Hepatocyte (in vitro differentiated cells): ENCODE data around the gene KRT85. TPM values are rescaled to one million over a fixed set of nuclear protein-coding genes. Genes with fewer than 3 reads are reported as not detected.
A peak's percentile ranks its signal among the peaks of the same experiment; 100 is the strongest.

Source experiments
- DNase-seq: peaks from one replicate; pipeline ENCODE4 v3.0.0-alpha.2; 2016; ENCODE audit warnings: low spot score
- H2AFZ ChIP-seq: fragments of 200-600 bp; sonication (generic); 2 replicates; pipeline ENCODE4 v1.6.0; 2016; ENCODE audit warnings: antibody characterized with exemption, mild to moderate bottlenecking
- H3K27ac ChIP-seq: fragments of 200-600 bp; sonication (generic); 2 replicates; pipeline ENCODE4 v1.5.1; 2016; ENCODE audit warnings: mild to moderate bottlenecking
- H3K27me3 ChIP-seq: fragments of 200-600 bp; sonication (generic); 2 replicates; pipeline ENCODE4 v1.6.1; 2016
- H3K36me3 ChIP-seq: fragments of 200-600 bp; sonication (generic); replicated peaks from 2 replicates; pipeline ENCODE4 v1.5.1; 2016; ENCODE audit warnings: low read depth; ENCODE audit not compliant: insufficient read depth
- H3K4me1 ChIP-seq: fragments of 200-600 bp; sonication (generic); 2 replicates; pipeline ENCODE4 v1.5.1; 2016; ENCODE audit warnings: mild to moderate bottlenecking, moderate library complexity; ENCODE audit not compliant: insufficient read depth
- H3K4me2 ChIP-seq: fragments of 200-600 bp; sonication (generic); 2 replicates; pipeline ENCODE4 v1.6.0; 2016
- H3K4me3 ChIP-seq: fragments of 200-600 bp; sonication (generic); 2 replicates; pipeline ENCODE4 v1.5.1; 2016; ENCODE audit warnings: mild to moderate bottlenecking
- H3K79me2 ChIP-seq: fragments of 200-600 bp; sonication (generic); 2 replicates; pipeline ENCODE4 v1.6.0; 2017; ENCODE audit warnings: mild to moderate bottlenecking
- H3K9me2 ChIP-seq: fragments of 200-600 bp; sonication (generic); replicated peaks from 2 replicates; pipeline ENCODE4 v1.6.0; 2017; ENCODE audit warnings: mild to moderate bottlenecking; ENCODE audit not compliant: insufficient read depth
- H3K9me3 ChIP-seq: fragments of 200-600 bp; sonication (generic); 2 replicates; pipeline ENCODE4 v1.5.1; 2016; ENCODE audit warnings: low read depth, mild to moderate bottlenecking
- H4K20me1 ChIP-seq: fragments of 200-600 bp; sonication (generic); 2 replicates; pipeline ENCODE4 v1.6.0; 2016; ENCODE audit warnings: mild to moderate bottlenecking; ENCODE audit not compliant: insufficient read depth, poor library complexity, severe bottlenecking
- CTCF ChIP-seq: fragments of 200-600 bp; sonication (generic); IDR thresholded peaks from 2 replicates; pipeline ENCODE4 v1.5.1; 2016; ENCODE audit warnings: antibody characterized with exemption, mild to moderate bottlenecking; ENCODE audit not compliant: poor library complexity
- EZH2 ChIP-seq: fragments of 200-600 bp; sonication (generic); IDR thresholded peaks from 2 replicates; pipeline ENCODE4 v1.6.1; 2016; ENCODE audit warnings: antibody characterized with exemption, mild to moderate bottlenecking, borderline replicate concordance
- EZH2phosphoT487 ChIP-seq: fragments of 200-600 bp; sonication (generic); IDR thresholded peaks from one replicate; pipeline ENCODE4 v1.6.1; 2018; ENCODE audit warnings: antibody characterized with exemption, mild to moderate bottlenecking, low read depth, moderate library complexity; ENCODE audit not compliant: unreplicated experiment, severe bottlenecking
- WGBS: methylation state at CpG from one replicate; pipeline ENCODE4 v1.1.6; 2016; ENCODE audit warnings: low lambda C conversion rate; ENCODE audit errors: missing lambda C conversion rate; 5-methylcytosine and 5-hydroxymethylcytosine counted together
- polyA plus RNA-seq: library from polyadenylated mRNA; unstranded; fragments of >200 nt; fragmentation: Nextera tagmentation; extraction: Ambion mirVana; gene quantifications from 2 replicates; pipeline ENCODE4 v1.2.1, GENCODE V29; 2016
- total RNA-seq: library from RNA; depleted of rRNA; stranded (reverse); fragments of >200 nt; gene quantifications from 2 replicates; pipeline ENCODE4 v1.2.3, GENCODE V29; 2014

Gene KRT85
- total and polyA plus RNA-seq, 2 experiments from 2014 or later = not detected

DNA sequence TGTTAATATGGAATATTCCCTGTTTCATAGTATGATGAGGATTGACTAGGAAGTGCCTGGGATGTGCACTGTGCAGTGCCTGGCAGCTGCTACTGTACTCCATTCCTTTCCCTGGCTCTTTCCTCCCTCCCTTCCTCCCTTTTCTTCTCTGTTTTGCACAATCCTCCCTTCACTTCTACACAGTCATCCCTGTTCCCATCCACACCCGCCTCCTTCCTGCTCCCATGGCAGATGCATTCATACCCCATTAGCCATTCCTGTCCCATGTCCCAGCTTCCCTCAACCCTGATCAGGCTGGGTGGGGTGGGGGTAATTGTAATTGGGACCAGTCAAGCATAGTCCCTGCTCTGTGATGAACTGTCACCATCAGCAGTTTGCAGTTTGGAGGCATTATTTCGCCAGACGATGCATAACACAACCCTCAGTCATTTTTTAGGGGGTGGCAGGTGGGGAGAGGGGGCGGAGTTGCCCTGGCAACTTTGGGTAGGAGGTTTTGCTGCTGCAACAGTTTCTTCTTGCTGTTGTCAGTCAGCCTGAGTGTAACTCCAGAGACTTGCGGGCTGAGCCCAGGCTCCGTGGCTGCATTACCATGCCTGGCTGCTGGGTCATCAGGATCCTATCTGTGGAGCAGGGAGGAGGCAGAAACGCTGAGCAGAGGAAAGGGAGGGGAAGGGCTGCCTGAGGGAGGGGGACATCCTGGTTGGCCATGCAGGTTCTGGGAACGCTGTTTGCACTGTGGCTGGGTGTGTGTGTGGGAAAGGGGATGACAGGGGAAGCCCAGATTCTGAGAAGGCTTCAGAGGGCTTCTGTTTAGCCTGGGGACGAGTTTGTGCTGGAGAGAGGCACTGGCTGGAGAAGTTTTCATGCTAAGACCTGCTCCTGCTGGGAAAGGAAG, 22.3 kb upstream of the KRT85 start:
- no peaks in the 10 kb centered on the region for H4K20me1 ChIP-seq
- no peaks in the 10 kb centered on the region for H3K79me2 ChIP-seq
- H2AFZ ChIP-seq = no peak overlapping the region
- no peak overlapping the region for H3K27ac ChIP-seq
- H3K9me2 ChIP-seq = no peaks in the 10 kb centered on the region
- peaks cover 3% of the 10 kb centered on the region for H3K4me1 ChIP-seq
- H3K4me3 ChIP-seq = no peak overlapping the region
- no peaks in the 10 kb centered on the region for H3K9me3 ChIP-seq
- 64% methylated on average over 7 of the region's 9 CpGs for WGBS
- no peaks in the 10 kb centered on the region for H3K36me3 ChIP-seq
- H3K27me3 ChIP-seq = no peaks in the 10 kb centered on the region
- DNase-seq = peak; percentile 33
- TF ChIP-seq EZH2 (no peak), EZH2phosphoT487 (no peak), CTCF (no peak)
- no peak overlapping the region for H3K4me2 ChIP-seq

GRCh38 chr12:52387859-52388258, 20.6 kb upstream of the KRT85 start:
- H4K20me1 ChIP-seq = no peaks in the 10 kb centered on the region
- H3K36me3 ChIP-seq = no peaks in the 10 kb centered on the region
- 93% methylated on average over 2 of the region's 2 CpGs for WGBS
- no peak overlapping the region for H2AFZ ChIP-seq
- no peaks in the 10 kb centered on the region for H3K27me3 ChIP-seq
- H3K9me2 ChIP-seq = no peaks in the 10 kb centered on the region
- H3K4me1 ChIP-seq = peaks cover 3% of the 10 kb centered on the region
- no peak overlapping the region for H3K27ac ChIP-seq
- TF ChIP-seq EZH2phosphoT487 (no peak), CTCF (no peak)
- DNase-seq = no peak
- H3K9me3 ChIP-seq = no peaks in the 10 kb centered on the region
- no peaks in the 10 kb centered on the region for H3K79me2 ChIP-seq
- no peak overlapping the region for H3K4me2 ChIP-seq
- no peak overlapping the region for H3K4me3 ChIP-seq

- DNase-seq = no peak
- Histone ChIP-seq H3K4me3 (no peak within 1 kb of the TSS), H3K27ac (no peak within 1 kb of the TSS), H3K4me1 (no peaks in the 10 kb centered on the region), H3K4me2 (no peak within 1 kb of the TSS), H4K20me1 (no peaks in the 10 kb centered on the region), H3K9me3 (no peaks in the 10 kb centered on the region), H3K79me2 (no peaks in the 10 kb centered on the region), H2AFZ (no peak within 1 kb of the TSS), H3K9me2 (no peaks in the 10 kb centered on the region), H3K27me3 (no peaks in the 10 kb centered on the region), H3K36me3 (no peaks in the 10 kb centered on the region)
- TF ChIP-seq EZH2phosphoT487 (no peak), EZH2 (no peak), CTCF (no peak)
- 98% methylated on average over 11 of the region's 11 CpGs for WGBS
Observed at GRCh38 chr12:52385226-52385702, 18.0 kb upstream of the KRT85 start, which contains the start of gene KRT84. Gene KRT84, minus strand, starts transcription at chr12:52385652. Its CDS starts 67 bp downstream, at chr12:52385585.
